Measurements from ENCODE around the gene ASIC2.

ASIC2 gene

DNA sequence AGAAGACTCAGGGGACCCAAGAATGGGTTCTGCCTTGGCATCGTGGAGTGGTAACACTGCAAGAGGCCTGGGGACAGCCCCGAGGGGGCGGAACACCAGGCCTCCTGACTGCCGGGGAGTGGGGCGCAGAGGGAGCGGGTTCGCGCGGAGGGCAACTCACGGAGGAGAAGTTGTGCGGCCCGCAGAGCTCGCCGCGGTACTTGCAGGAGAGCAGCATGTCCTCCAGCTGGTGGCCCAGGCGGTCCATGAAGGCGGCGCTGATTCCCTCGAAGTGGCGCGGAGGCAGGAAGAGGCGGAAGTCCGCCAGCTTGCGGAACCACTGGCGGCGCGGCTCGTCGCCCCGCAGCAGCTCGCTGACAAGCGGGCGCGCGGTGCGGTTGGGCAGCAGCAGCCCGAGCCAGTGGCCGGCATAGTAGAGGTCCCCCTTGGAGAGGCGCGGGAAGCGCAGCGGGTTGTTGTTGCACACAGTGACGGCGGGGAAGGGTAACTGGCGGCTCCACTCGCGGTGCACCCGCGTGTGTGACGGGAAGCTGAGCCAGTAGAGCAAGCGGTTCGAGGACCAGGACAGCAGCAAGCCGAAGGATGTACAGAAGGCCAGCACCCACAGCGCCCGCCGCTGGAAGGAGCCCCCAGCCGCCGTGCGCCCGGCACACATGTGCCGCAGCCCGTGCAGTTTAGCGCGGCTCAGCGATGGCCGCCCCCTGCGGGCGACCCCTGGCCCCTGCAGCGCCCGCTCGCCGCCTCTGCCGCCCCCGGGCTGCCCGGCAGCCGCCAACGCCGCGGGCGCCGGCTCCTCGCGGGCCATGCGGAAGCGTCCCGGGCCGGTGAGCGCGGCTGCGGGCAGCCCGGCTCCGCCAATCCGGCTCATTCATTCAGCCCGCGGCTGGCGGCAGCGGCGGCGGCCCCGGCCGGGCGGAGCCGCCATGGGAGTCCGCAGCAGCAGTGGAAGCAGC, 1.6 kb downstream of the ASIC2 start:
- Histone ChIP-seq H3K36me3 (ENCODE audit: low read length) (no peaks in the 10 kb centered on the region), H3K9ac (ENCODE audit: low read length) (no peak overlapping the region), H3F3A (ENCODE audit: insufficient read depth) (no peaks in the 10 kb centered on the region), H3K27ac (ENCODE audit: low read depth, low read length) (no peak overlapping the region), H3K4me2 (ENCODE audit: low read depth, low read length, poor library complexity, severe bottlenecking) (no peak overlapping the region), H3K79me2 (ENCODE audit: insufficient read depth, low read length) (no peaks in the 10 kb centered on the region), H4K20me1 (ENCODE audit: low read depth, low read length) (no peaks in the 10 kb centered on the region), H3K4me3 (ENCODE audit: insufficient read depth, low read length, poor library complexity, severe bottlenecking) (no peak overlapping the region), H3K9me3 (ENCODE audit: insufficient read depth, low read length) (no peaks in the 10 kb centered on the region), H3K27me3 (ENCODE audit: low read length) (no peaks in the 10 kb centered on the region), H2AFZ (ENCODE audit: low read depth, low read length, severe bottlenecking) (no peak overlapping the region), H3K9me2 (replicated peaks; ENCODE audit: insufficient read depth, low read length) (no peaks in the 10 kb centered on the region)
- TF ChIP-seq, protein P1, sequence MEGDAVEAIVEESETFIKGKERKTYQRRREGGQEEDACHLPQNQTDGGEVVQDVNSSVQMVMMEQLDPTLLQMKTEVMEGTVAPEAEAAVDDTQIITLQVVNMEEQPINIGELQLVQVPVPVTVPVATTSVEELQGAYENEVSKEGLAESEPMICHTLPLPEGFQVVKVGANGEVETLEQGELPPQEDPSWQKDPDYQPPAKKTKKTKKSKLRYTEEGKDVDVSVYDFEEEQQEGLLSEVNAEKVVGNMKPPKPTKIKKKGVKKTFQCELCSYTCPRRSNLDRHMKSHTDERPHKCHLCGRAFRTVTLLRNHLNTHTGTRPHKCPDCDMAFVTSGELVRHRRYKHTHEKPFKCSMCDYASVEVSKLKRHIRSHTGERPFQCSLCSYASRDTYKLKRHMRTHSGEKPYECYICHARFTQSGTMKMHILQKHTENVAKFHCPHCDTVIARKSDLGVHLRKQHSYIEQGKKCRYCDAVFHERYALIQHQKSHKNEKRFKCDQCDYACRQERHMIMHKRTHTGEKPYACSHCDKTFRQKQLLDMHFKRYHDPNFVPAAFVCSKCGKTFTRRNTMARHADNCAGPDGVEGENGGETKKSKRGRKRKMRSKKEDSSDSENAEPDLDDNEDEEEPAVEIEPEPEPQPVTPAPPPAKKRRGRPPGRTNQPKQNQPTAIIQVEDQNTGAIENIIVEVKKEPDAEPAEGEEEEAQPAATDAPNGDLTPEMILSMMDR (IDR thresholded peaks at IDR 0.05; ENCODE audit: insufficient read depth, low read length, poor library complexity, severe bottlenecking) = no peak
- no peak for TF ChIP-seq EZH2phosphoT487 (conservative IDR thresholded peaks at IDR 0.05; ENCODE audit: low read length)

DNA sequence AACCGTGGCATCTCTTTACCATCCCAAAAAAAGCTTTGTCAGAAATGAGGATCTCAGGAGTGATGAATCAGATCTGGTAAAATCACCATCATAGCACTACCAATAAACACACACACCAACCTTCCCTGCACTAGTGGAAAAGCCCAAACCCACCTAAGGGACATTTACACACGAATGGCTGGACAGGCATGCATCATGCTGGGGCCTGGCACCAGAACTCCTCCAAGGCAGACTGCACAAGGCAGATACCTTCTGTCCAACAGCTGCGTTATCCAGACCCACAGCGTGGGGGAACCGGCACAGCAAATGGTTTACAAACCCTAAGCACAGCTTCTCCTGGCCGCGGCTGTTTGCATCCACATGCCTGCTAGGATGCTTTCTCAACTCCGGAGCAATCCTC, 2.8 kb downstream of the ASIC2 start:
- Histone ChIP-seq H3K4me3 (ENCODE audit: insufficient read depth, low read length, poor library complexity, severe bottlenecking) (no peak overlapping the region), H3K9me3 (ENCODE audit: insufficient read depth, low read length) (no peaks in the 10 kb centered on the region), H3K27me3 (ENCODE audit: low read length) (no peaks in the 10 kb centered on the region), H3K9me2 (replicated peaks; ENCODE audit: insufficient read depth, low read length) (no peaks in the 10 kb centered on the region), H3K4me2 (ENCODE audit: low read depth, low read length, poor library complexity, severe bottlenecking) (no peak overlapping the region), H3K79me2 (ENCODE audit: insufficient read depth, low read length) (no peaks in the 10 kb centered on the region), H3K27ac (ENCODE audit: low read depth, low read length) (no peak overlapping the region), H3K36me3 (ENCODE audit: low read length) (no peaks in the 10 kb centered on the region), H4K20me1 (ENCODE audit: low read depth, low read length) (no peaks in the 10 kb centered on the region), H3F3A (ENCODE audit: insufficient read depth) (no peaks in the 10 kb centered on the region), H2AFZ (ENCODE audit: low read depth, low read length, severe bottlenecking) (no peak overlapping the region), H3K9ac (ENCODE audit: low read length) (no peak overlapping the region)
- no peak for TF ChIP-seq EZH2phosphoT487 (conservative IDR thresholded peaks at IDR 0.05; ENCODE audit: low read length)
- TF ChIP-seq, protein P1 (IDR thresholded peaks at IDR 0.05; ENCODE audit: insufficient read depth, low read length, poor library complexity, severe bottlenecking) = no peak

DNA sequence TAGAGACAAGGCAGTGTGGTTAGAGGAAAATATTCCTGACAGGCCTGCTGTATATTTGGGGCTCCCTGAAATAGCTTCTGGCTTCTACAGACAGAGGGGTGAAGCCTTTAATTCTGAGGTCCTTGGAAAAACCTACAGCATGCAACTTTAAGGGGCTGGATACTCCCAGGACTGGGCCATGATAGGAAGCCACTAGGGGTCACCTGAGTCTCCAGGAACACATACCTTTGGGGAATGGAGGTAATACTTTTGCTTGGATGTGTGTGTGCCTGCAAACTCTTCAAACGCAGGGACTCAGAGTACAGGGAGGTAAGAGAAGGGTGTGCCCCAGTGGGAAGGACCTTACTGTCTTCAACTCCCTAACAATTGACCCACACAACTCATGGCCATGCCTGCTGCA, 4.1 kb downstream of the ASIC2 start:
- Histone ChIP-seq H3K4me2 (ENCODE audit: low read depth, low read length, poor library complexity, severe bottlenecking) (no peak overlapping the region), H3K27me3 (ENCODE audit: low read length) (no peaks in the 10 kb centered on the region)

More for the DNA sequence above, 4.1 kb downstream of the ASIC2 start:
- Histone ChIP-seq H3F3A (ENCODE audit: insufficient read depth) (no peaks in the 10 kb centered on the region), H3K36me3 (ENCODE audit: low read length) (no peaks in the 10 kb centered on the region), H3K4me3 (ENCODE audit: insufficient read depth, low read length, poor library complexity, severe bottlenecking) (no peak overlapping the region), H2AFZ (ENCODE audit: low read depth, low read length, severe bottlenecking) (no peak overlapping the region), H3K79me2 (ENCODE audit: insufficient read depth, low read length) (no peaks in the 10 kb centered on the region), H4K20me1 (ENCODE audit: low read depth, low read length) (no peaks in the 10 kb centered on the region), H3K9ac (ENCODE audit: low read length) (no peak overlapping the region), H3K9me2 (replicated peaks; ENCODE audit: insufficient read depth, low read length) (no peaks in the 10 kb centered on the region), H3K9me3 (ENCODE audit: insufficient read depth, low read length) (no peaks in the 10 kb centered on the region), H3K27ac (ENCODE audit: low read depth, low read length) (no peak overlapping the region)
- TF ChIP-seq, protein P1 (IDR thresholded peaks at IDR 0.05; ENCODE audit: insufficient read depth, low read length, poor library complexity, severe bottlenecking) = no peak
- TF ChIP-seq EZH2phosphoT487 (conservative IDR thresholded peaks at IDR 0.05; ENCODE audit: low read length) = no peak

Measured in SU-DHL-6 (cell line).